Measurements from ENCODE around the gene SNF8.
"Not testable (repeated sequence)": the region's sequence is repeated elsewhere in the genome, so short reads cannot be mapped to it uniquely, and the experiment has no call there.

SNF8 gene, protein sequence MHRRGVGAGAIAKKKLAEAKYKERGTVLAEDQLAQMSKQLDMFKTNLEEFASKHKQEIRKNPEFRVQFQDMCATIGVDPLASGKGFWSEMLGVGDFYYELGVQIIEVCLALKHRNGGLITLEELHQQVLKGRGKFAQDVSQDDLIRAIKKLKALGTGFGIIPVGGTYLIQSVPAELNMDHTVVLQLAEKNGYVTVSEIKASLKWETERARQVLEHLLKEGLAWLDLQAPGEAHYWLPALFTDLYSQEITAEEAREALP

DNA sequence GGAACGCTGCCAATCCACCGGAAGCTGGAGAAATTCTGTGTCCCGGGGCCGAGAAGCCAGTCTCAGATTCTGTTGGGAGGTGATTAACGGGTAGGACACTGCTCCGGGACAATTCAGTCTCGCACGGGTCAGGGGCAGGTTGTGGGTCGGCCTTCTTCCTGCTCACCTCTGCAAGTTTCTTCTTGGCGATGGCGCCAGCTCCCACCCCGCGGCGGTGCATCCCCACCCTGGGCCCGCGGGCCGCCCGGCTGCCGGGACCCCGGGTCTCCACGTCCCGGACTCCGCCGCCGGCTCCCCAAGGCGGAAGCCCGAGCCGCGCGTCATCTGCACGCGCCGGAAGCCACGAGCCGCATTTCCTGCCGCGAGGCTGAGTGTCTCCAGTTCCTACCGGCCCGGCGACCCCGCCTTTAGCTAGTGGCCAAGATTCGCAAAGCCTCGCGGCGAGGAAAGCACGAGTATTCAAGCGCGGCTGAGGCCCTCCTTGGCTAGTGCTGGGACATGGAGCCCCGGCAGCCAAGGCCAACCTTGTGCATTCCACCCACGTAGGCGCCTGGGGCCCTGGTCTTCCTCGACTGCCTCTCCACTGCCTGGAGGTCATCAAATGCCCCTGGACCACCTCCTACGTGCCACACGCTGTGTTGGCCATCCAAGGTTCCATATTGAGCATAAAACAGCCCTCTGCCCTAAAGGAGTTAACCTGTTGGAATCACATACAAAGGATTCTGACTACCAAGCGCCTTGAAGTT lies at the start of gene SNF8:
Gene SNF8, minus strand, starts transcription at position 328 of the 746 bp plus-strand sequence. Its CDS starts 108 bp downstream, at position 220.
- DNase-seq (ENCODE audit: low spot score), result peak; percentile 92

DNA sequence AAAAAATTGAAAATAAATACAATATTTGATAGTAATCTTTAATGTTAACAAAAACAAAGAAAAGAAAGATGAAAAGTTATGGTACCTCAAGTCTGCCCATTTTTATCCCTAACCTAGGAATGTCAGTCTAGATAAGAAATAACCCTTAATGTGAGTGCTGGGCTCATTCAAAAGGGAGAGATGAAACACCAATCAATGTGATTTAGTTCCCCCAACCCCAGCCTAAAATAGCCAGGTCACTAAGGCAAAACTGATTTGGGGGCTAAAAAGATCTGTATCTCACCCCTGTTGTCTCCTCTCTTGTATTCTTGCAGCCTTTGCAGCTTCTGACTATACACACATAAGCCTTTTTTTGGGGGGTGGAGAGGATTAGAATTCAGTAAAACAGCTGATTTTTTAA lies 49.3 kb upstream of the SNF8 start:
- no peak for DNase-seq (ENCODE audit: low spot score)

DNA sequence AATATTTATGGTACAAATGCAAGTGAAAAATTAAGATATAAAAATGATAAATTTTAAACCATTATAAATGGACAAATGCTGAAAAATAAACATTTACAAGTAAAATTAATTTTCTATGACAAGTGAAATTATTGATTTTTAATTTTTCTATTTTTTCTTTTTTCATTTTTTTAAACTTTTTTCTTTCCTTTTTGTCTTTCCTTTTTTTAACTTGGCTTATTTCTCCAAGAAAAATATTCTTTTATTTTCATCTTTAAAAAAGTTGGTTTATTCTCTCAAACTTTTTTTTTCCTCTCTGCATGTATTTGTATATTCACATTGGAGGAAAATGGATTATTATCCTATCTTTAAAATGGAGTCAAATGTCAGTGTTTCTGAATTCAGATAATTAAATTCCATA lies 48.7 kb upstream of the SNF8 start:
- no peak for DNase-seq (ENCODE audit: low spot score)

DNA sequence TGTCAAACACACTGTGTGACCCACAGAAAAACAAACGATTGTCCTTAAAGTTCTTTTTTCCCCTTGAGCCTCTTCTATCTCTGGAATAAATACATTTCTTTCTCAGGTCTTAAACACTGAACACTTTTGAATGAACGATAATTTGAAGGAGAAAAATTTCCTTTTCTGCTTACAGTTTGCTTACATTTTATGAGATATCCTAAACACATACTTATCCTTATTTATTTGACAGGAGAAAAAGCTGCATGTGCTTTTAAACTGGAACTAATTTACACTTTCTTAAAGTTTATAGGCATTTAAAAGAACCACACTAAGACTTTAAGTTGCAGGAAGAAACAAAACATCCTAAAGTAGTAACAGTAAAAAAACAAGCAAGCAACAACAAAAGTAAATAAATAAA lies 47.8 kb upstream of the SNF8 start:
- no peak for DNase-seq (ENCODE audit: low spot score)

DNA sequence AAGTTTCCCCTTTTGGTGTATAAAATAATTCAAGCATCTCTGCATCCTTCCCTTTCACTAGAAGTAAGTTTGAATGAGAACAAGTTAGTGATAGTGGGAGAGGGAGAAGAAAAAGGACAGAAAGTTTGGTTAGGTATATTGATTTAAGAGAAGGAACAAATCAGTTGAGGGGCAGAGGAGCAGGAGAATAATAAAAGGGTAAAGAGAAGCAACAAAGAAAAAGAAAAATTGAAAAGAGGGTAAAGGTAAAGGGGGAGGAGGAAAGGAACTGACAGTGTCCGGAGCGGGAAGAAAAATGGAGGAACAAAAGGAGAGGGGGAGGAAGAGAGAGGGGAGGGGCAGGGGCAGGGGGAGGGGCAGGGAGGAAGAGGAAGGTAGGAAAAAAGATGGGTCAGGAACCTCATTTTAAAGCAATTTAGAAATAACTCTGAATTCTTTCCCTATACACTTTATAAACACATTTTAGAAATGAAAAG lies 46.3 kb upstream of the SNF8 start:
- DNase-seq (ENCODE audit: low spot score), result no peak

DNA sequence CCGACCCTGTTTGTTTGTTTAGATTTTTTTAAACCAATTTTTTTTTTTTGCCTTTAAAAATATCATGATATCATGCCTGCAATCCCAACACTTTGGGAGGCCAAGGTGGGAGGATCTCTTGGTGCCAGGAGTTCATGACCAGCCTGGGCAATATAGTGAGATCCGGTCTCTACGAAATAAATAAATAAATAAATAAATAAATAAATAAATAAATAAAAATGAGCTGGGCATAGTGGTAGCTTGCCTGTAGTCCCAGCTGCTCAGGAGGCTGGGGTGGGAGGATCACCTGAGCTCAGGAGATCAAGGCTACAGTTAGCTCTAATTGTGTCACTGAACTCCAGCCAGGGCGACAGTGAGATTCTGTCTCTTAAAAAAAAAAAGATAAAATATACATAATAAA lies 44.5 kb upstream of the SNF8 start:
- DNase-seq (ENCODE audit: low spot score), result no peak

DNA sequence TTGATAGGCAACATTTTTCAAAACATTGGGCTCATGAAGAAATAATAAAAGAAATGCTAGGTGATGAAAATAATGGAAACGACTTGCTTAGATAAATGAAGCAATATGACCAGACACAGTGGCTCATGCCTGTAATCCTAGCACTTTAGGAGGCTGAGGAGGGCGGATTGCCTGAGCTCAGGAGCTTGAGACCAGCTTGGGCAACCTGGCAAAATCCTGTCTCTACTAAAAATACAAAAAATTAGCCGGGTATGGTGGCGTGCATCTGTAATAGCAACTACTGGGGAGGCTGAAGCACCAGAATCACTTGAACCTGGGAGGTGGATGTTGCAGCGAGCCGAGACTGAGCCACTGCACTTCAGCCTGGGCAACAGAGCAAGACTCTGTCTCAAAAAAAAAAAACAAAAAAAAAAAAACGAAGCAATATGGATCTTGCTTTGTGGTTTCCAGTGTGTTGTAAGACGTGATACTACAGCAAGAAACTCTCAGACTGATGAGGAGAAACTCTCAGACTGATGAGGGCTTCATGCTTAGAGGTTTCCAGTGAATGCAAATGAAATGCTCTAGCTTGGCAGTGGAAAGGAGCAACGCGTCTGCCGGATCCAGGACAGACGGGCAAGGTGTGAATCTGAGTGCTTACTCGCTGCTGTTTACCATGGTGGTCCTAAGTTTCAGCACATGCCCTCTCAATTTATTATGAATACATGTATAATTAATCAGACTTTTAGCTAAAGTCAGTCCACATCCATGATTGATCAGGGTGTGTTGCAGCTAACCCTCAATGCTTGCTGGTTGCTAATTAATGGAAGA lies 41.0 kb upstream of the SNF8 start:
- DNase-seq (ENCODE audit: low spot score), result no peak

DNA sequence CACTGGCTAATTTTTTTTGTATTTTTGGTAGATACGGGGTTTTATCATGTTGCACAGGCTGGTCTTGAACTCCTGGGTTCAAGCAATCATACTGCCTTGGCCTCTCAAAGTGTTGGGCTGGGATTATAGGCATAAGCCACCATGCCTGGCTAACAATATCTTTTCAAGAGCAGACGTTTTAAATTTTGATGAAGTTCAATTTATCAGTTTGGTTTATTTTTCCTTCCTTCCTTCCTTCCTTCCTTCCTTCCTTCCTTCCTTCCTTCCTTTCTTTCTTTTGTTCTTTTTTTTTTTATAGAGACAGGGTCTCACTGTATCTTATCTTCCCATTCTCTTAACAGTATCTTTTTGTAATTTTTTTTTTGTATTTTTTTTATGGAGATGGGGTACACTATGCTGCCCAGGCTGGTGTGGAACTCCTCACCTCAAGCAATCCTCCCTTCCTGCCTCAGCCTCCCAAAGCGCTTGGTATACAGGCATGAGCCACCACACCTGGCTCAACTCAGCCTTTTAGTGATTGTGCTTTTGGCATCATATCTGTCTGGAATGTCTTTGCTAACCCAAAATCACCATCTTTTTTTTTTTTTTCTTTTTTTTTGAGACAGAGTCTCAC lies 37.4 kb upstream of the SNF8 start:
- no peak for DNase-seq (ENCODE audit: low spot score)

DNA sequence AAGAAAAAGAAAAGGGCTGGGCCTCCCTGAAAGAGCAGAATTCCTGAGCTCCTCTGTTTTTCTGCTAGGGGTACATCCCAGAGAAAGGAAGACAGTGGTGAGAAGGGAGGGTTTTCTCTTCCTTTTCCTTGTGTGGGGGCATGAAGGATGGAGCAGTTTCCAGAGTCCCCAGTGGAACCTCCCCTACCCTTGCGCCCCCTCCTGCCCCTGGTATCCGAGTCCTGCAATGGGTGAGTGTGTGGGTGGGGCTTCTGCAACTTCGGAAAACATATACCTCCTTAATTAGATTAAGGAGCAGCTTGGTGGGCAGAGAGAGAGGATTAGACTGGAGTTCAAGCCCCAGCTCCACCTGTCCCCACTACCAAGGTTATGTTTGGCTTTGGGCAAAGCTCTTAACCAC lies 29.2 kb upstream of the SNF8 start:
- DNase-seq (ENCODE audit: low spot score), result no peak

DNA sequence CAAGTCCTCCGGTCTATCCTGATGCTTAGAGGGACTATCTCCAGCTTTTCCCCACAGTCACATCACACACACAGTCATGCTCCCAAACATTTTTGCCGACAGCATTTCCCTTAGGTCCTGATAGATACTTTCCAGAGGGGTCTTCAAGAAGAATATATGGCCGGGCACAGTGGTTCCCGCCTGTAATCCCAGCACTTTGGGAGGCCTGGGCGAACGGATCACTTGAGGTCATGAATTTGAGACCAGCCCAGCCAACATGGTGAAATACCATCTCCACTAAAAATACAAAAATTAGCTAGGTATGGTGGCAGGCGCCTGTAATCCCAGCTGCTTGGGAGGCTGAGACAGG lies 28.1 kb upstream of the SNF8 start:
- DNase-seq (ENCODE audit: low spot score), result no peak

DNA sequence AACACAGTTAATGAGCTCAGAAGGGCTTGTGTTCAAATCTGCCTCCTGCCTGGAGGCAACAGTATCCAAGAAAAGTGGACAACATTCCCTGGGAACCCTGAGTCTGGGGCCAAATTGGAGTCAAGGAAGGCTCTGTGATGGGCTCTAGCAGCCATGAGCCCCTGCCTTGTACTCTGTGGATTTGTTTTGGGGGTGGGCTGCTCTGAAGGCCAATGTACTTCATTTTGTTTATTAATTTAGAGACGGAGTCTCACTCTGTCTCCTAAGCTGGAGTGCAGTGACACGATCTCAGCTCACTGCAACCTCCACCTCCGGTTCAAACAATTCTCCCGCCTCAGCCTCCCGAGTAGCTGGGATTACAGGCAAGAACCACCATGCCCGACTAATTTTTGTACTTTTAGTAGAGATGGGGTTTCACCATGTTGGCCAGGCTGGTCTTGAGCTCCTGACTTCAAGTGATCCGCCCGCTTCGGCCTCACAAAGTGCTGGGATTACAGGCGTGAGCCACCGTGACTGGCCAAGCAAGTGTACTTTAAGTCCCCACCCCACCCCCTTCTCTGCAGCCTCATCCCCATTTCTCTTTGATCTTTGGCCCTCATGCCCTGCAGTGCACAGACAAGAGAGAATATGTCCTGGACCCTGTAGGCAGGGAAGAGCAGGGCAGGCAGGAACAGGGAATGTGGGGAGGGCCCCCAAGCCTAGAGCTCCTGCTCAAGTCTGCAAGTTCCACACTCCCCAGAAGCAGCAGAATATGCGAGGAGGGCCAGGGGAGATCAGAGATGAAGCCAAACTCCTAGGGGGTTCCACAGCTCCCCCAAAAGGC lies 26.4 kb upstream of the SNF8 start:
- DNase-seq (ENCODE audit: low spot score), result no peak

DNA sequence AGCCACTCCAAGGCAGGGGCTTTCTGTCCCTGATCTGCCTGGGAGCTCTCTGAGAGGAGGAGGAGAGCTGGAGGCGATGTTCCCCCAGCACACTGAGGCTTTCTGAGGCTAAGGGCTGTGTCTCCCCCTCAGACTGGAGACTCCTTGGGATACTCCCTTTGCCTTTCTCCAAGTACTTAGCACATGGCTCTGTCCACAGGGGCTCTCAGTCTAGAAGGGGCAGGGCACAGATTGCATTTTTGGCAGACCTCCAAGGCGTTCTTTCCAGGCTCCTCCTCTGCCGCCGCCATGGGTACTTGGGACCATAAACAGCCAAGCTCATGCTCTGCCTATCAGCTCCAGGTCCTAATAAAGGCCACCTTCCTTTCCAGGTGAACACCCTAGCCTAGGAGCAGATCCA lies 25.6 kb upstream of the SNF8 start:
- no peak for DNase-seq (ENCODE audit: low spot score)

DNA sequence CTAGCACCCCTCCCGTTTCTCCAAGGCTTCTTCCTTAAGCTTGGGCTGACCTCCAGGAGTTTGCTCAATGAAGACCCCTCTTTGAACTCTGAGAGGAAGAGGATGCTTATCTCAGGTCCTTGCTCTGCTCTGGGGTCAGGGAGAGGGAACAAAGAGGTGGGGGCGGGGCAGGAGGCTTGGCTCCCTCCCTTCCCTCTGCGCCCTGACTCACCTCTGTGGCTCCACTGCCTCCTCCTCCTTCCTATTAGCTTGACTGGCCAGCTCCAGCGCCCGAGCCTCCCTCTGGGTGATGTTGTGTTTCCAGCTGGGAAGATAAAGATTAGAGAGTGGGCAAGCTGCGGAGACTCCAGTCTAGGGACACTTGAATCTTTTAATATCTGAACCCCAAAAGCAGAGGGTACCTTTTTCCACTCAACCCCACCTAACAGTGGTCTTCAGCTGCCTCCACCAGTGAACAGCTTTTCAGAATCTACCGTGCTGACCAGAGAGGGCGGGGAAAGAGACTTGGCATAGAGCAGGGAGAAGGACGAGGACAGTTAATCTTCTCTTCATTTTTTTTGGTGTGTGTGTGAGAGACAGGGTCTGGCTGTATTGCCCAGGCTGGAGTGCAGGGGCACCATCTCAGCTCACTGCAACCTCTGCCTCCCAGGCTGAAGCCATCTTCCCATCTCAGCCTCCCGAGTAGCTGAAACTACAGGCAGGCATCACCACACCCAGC lies 17.0 kb upstream of the SNF8 start:
- DNase-seq (ENCODE audit: low spot score), result peak; percentile 76

DNA sequence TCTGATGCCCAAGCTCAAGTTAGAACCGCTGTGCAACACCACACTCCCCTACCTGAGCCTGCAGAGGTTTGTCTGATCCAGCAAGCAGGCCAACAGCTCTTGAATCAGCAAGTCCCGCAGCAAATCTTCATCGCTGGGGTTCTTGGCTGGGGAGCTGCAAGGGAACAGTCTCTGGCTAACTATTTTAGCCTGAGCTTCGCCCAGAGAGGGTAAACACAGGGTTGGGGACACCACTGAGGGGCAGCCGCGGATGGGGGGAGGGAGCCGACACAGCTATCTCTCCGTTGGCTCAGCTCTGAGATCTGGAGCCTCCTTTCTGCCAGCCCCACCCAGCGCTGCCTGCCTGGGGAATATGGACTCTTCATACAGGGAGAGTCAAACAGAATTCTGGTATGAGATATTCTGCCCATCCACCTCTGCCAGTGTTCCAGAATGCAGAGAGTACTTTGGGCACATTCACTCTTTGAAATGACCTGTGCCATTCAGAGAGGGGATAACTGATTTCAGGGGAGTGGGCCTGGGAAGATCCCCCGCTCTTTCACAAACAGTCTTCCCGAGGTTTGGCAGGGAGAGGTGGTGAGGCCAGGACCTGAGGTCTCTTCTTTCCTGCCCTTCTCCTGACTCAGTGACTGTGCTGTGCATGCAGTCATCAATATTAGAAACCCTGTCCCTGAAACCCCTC lies 16.3 kb upstream of the SNF8 start:
- no peak for DNase-seq (ENCODE audit: low spot score)

DNA sequence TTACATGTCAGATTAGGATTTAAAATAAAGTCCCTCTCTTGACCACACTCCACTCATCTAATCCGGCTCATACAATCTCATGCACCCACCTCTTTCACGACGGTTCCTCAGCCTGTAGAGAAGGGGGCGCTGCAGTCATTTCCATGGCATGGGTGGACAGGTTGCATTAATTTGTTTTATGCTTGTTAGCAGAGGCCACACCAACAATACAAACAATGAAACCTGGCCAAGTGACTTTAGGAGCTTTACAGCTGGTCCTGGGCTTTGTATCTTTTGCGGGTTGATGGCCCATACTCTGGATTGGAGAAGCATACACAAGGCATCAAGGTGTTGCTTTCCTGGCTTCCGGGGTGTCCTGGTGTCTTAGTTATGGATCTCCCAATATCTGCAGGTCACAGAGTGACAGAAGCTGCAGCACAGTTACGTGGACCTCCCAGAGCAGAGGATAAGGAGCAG lies 9.7 kb upstream of the SNF8 start:
- no peak for DNase-seq (ENCODE audit: low spot score)

DNA sequence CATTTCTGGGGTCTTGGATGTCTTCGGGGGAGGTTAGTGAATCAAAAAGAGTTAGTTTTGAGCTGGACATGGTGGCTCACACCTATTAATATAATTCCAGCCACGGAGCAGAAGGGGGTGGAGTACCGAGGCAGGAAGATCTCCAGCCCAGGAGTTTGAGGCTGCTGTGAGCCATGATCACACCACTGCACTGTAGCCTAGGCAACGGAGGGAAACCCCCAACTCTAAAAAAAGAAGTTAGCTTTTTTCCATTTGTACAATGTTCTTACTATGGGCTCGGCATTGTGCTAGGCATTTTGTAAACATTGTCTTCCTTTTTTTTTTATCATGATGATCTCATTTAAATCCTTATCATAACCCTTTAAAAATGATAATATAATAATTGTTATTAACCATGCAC lies 8.3 kb upstream of the SNF8 start:
- no peak for DNase-seq (ENCODE audit: low spot score)

DNA sequence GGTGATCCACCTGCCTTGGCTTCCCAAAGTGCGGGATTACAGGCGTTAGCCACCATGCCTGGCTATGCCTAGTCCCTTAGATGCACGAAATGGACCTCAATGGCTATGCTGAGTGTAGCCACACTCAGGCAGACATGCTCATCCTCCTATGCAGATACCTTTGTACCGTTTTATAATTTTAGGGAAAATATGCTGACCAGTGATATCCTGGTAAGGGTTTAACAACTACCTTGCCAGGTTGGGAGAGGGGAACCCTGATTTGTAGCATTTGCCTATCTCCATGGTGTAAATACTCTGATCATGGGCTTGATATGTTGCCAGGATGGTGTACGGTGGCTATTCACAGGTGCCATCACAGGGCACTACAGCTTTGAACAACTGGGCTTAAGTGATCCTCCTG lies 6.9 kb upstream of the SNF8 start:
- no peak for DNase-seq (ENCODE audit: low spot score)

DNA sequence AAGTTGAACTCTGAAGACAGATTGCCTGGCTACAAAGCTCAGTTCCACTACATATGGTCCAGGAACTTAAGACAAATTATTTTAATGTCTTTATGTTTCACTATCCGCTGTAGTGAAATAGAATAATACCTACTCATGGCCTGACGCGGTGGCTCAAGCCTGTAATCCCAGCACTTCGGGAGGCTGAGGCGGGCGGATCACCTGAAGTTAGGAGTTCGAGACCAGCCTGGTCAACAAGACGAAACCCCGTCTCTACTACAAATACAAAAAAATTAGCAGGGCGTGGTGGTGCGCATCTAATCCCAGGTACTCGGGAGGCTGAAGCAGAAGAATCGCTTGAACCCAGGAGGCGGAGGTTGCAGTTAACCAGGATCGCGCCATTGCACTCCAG lies 614 bp upstream of the SNF8 start:
- not testable (repeated sequence) for DNase-seq (ENCODE audit: low spot score)

DNA sequence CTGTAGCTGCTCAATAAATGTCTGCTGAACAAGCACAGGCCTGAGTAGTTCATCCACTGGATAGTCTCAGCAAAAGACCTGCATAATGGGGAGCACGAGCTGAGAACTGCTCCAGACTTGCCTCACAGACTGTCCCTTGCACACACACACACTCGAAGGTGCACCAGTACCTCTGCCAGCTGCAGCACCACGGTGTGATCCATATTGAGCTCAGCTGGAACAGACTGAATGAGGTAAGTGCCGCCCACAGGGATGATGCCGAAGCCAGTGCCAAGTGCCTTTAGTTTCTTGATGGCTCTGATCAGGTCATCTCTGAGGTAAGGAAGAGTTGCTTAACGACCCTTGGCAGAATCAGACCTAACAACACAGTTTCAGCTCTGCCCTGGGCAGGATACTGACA lies 11.6 kb downstream of the SNF8 start:
- DNase-seq (ENCODE audit: low spot score), result no peak

DNA sequence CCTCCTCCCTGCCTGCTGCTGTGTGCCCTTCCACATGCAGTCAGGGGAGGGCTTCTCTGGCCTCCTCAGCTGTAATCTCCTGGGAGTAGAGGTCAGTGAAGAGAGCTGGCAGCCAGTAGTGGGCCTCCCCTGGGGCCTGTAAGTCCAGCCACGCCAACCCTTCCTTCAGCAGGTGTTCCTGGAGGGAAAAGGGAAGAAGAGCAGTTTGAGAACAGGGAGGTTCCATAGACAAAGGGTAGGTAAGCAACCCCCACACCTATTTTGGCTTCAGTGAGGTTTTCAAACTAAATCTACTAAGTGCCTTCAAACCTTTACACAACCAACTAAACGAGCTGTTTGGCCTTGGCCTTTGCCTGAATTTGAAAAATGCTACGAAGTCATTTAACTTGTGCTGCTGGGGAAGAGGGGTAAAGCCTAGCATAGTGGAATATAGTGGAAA lies 14.2 kb downstream of the SNF8 start:
- DNase-seq (ENCODE audit: low spot score), result no peak
